GM12878 (cell line): ENCODE results near the gene POLRMT. TPM values are rescaled to one million over a fixed set of nuclear protein-coding genes. Genes with fewer than 3 reads are reported as not detected.

ENCODE experiments used
- ATAC-seq: fragments of 200-7000 bp; cut with Tn5 transposase; 3 replicates; pipeline ENCODE4 v1.9.1; 2020; ENCODE audit warnings: mild to moderate bottlenecking, moderate library complexity
- BruUV-seq: library from RNA; stranded (reverse); fragments of 400-500 nt; replicated peaks from 2 replicates; lab custom pipeline; 2021; lab: Mats Ljungman, UMichigan
- CTCF ChIA-PET: fragments of 300-600 bp; sonication (Branson Sonifier 250); formaldehyde crosslinking; extraction: SDS; loops from one replicate; lab custom pipeline; 2021; ENCODE audit warnings: inconsistent platforms; lab: Yijun Ruan, JAX
- POLR2A ChIA-PET: fragments of 350-600 bp; formaldehyde crosslinking; extraction: SDS; loops from one replicate; lab custom pipeline; 2021; ENCODE audit warnings: inconsistent platforms; lab: Charles Lee
- RAD21 ChIA-PET: fragments of 300-600 bp; sonication (Branson Sonifier 250); formaldehyde crosslinking; loops from one replicate; lab custom pipeline; 2023; ENCODE audit warnings: antibody characterized with exemption; ENCODE audit not compliant: unreplicated experiment; lab: Charles Lee
- SMC1A ChIA-PET: fragments of 300-600 bp; sonication (Branson Sonifier 250); formaldehyde crosslinking; loops from one replicate; lab custom pipeline; 2023; ENCODE audit not compliant: unreplicated experiment, uncharacterized antibody; lab: Charles Lee
- DNase-seq: peaks from one replicate; pipeline ENCODE4 v3.0.0-alpha.2; 2011; ENCODE audit warnings: low read depth, low spot score
- FAIRE-seq: peaks from 3 replicates; lab custom pipeline; 2011; peaks lifted over from hg19 to GRCh38; lab: Jason Lieb, UNC
- H2AFZ ChIP-seq: 2 replicates; pipeline ENCODE4 v1.6.0; 2011; ENCODE audit warnings: low read depth, low read length, control low read depth; ENCODE audit not compliant: control insufficient read depth
- H3K27ac ChIP-seq: 2 replicates; pipeline ENCODE4 v1.5.1; 2011; ENCODE audit warnings: control low read depth; ENCODE audit not compliant: control insufficient read depth, insufficient read depth
- H3K27me3 ChIP-seq, 2 experiments: replicated peaks in 1 of 2; 2 replicates each; pipeline versions ENCODE4 v1.6.0 to v1.6.1; 2011; ENCODE audit warnings: low read length in 1 of 2; ENCODE audit not compliant: control insufficient read depth in 2 of 2, insufficient read depth in 2 of 2
- H3K36me3 ChIP-seq, 2 experiments: 2 replicates each; pipeline ENCODE4 v1.5.1; 2011; ENCODE audit warnings: low read length in 1 of 2; ENCODE audit not compliant: control insufficient read depth in 2 of 2, insufficient read depth in 2 of 2
- H3K4me1 ChIP-seq: 2 replicates; pipeline ENCODE4 v1.6.1; 2011; ENCODE audit warnings: mild to moderate bottlenecking, low read length, moderate library complexity, mixed read lengths; ENCODE audit not compliant: control insufficient read depth, insufficient read depth
- H3K4me2 ChIP-seq: 2 replicates; pipeline ENCODE4 v1.6.0; 2011; ENCODE audit warnings: control low read depth; ENCODE audit not compliant: control insufficient read depth, insufficient read depth
- H3K4me3 ChIP-seq: fragments of 200-600 bp; sonication (generic); 2 replicates; pipeline ENCODE4 v1.5.1; 2016
- H3K79me2 ChIP-seq: 2 replicates; pipeline ENCODE4 v1.6.0; 2011; ENCODE audit warnings: low read length; ENCODE audit not compliant: control insufficient read depth, insufficient read depth
- H3K9ac ChIP-seq: 2 replicates; pipeline ENCODE4 v1.8.0; 2011; ENCODE audit warnings: low read length, control low read depth, mixed read lengths; ENCODE audit not compliant: control insufficient read depth, insufficient read depth
- H3K9me3 ChIP-seq: replicated peaks from 3 replicates; pipeline ENCODE4 v1.5.1; 2011; ENCODE audit warnings: mild to moderate bottlenecking, low read length; ENCODE audit not compliant: control insufficient read depth, insufficient read depth
- H4K20me1 ChIP-seq: 2 replicates; pipeline ENCODE4 v1.6.0; 2011; ENCODE audit not compliant: control insufficient read depth, insufficient read depth
- BHLHE40 ChIP-seq, 2 experiments: fragments of 450-650 bp in 1 of 2; IDR thresholded peaks; 2 replicates each; pipeline ENCODE4 v1.6.1; 2011 to 2017; ENCODE audit warnings: low read depth in 2 of 2, borderline replicate concordance in 1 of 2, improper control_type of control experiment in 1 of 2, low read length in 1 of 2, mild to moderate bottlenecking in 1 of 2
- CTCF ChIP-seq, 3 experiments: IDR thresholded peaks in 2 of 3; conservative IDR thresholded peaks in 1 of 3; 2 replicates each; pipeline ENCODE4 v1.5.1; 2011; ENCODE audit warnings: low read depth in 3 of 3, low read length in 3 of 3, mild to moderate bottlenecking in 3 of 3, control low read depth in 2 of 3, moderate library complexity in 2 of 3, inconsistent platforms in 1 of 3, mixed read lengths in 1 of 3; ENCODE audit not compliant: control insufficient read depth in 2 of 3, insufficient read depth in 1 of 3; ENCODE audit errors: extremely low read depth in 1 of 3
- GATAD2B ChIP-seq: fragments of 450-650 bp; conservative IDR thresholded peaks from 2 replicates; pipeline ENCODE4 v1.6.1; 2017; ENCODE audit warnings: low read depth, mild to moderate bottlenecking, moderate library complexity
- JUNB ChIP-seq: IDR thresholded peaks from 2 replicates; pipeline ENCODE4 v1.6.1; 2016; ENCODE audit warnings: antibody characterized with exemption, mild to moderate bottlenecking
- RAD21 ChIP-seq: IDR thresholded peaks from 2 replicates; pipeline ENCODE4 v1.6.1; 2011; ENCODE audit warnings: mild to moderate bottlenecking, low read depth, low read length, moderate library complexity; ENCODE audit not compliant: insufficient read depth
- RUNX3 ChIP-seq: IDR thresholded peaks from 2 replicates; pipeline ENCODE4 v1.6.1; 2012; ENCODE audit warnings: low read length, inconsistent platforms
- SIN3A ChIP-seq: IDR thresholded peaks from 2 replicates; pipeline ENCODE4 v1.6.1; 2012; ENCODE audit warnings: low read depth, low read length, improper control_type of control experiment
- SMC3 ChIP-seq: IDR thresholded peaks from 2 replicates; pipeline ENCODE4 v1.6.1; 2011; ENCODE audit warnings: low read length, improper control_type of control experiment, borderline replicate concordance
- STAT1 ChIP-seq: fragments of 450-650 bp; conservative IDR thresholded peaks from 2 replicates; pipeline ENCODE4 v1.6.1; 2014; ENCODE audit warnings: antibody characterized with exemption, mild to moderate bottlenecking
- SUZ12 ChIP-seq: fragments of 200-600 bp; sonication (generic); IDR thresholded peaks from one replicate; pipeline ENCODE4 v1.6.1; 2018; ENCODE audit warnings: antibody characterized with exemption, mild to moderate bottlenecking; ENCODE audit not compliant: unreplicated experiment
- YY1 ChIP-seq: IDR thresholded peaks from 2 replicates; pipeline ENCODE4 v1.6.1; 2011; ENCODE audit warnings: low read depth, mild to moderate bottlenecking, low read length
- ZNF274 ChIP-seq: IDR thresholded peaks from one replicate; pipeline ENCODE4 v1.8.0; 2011; ENCODE audit not compliant: insufficient read length, insufficient read depth
- WGBS: methylation state at CpG from one replicate; pipeline ENCODE4 v1.1.6; 2016; ENCODE audit warnings: low lambda C conversion rate; ENCODE audit not compliant: insufficient replicate concordance, insufficient coverage; ENCODE audit errors: missing lambda C conversion rate; 5-methylcytosine and 5-hydroxymethylcytosine counted together
- in situ Hi-C: fragments of 300-500 bp; cut with MboI; formaldehyde crosslinking; loops from 9 replicates; pipeline ENCODE4 v1.14.3; 2018; ENCODE audit warnings: mixed read lengths
- intact Hi-C: fragments of 100-400 bp; cut with micrococcal nuclease; formaldehyde crosslinking; loops from one replicate; pipeline ENCODE4 v1.14.2; 2022; ENCODE audit not compliant: unreplicated experiment
- polyA plus RNA-seq, 11 experiments: library from polyadenylated mRNA; depleted of rRNA in 4 of 11; unstranded in 6 of 11; stranded (reverse) in 5 of 11; fragments of >200 nt; fragmentation: Nextera tagmentation in 4 of 11; fragmentation: Illumina TruSeq in 1 of 11; extraction: Ambion mirVana in 4 of 11; extraction: Trizol in 1 of 11; gene quantifications; 1 replicate in 1 of 11; 2 replicates in 10 of 11; pipeline versions ENCODE4 v1.2.1 to v1.2.3, GENCODE V29; 2011 to 2016; ENCODE audit warnings: inconsistent platforms in 2 of 11, missing spikeins in 2 of 11, low read depth in 1 of 11
- total RNA-seq, 4 experiments: library from RNA; depleted of rRNA in 3 of 4; stranded (reverse); fragments of >200 nt in 3 of 4; fragmentation: Illumina TruSeq in 1 of 4; extraction: Trizol in 1 of 4; gene quantifications; 2 replicates each; pipeline versions ENCODE4 v1.2.1 to v1.2.3, GENCODE V29; 2013 to 2021

The POLRMT gene
- total and polyA plus RNA-seq, 10 of the 15 experiments (the other 5 are each of a cell fraction or from before 2014, with no cell fraction given), result 9.9 to 57.6 (median 34.6) TPM

GRCh38 chr19:588093-588740 is 45.1 kb downstream of the POLRMT start:
- Histone ChIP-seq H3K9ac (no peak overlapping the region), H3K36me3 (peaks cover 0 to 4% of the 10 kb centered on the region in 2 experiments; a peak in 2 of 4 replicates), H3K27ac (no peak overlapping the region), H3K27me3 (peaks cover 4 to 9% of the 10 kb centered on the region in 2 experiments), H2AFZ (no peak overlapping the region), H3K4me3 (no peak overlapping the region), H3K4me2 (no peak overlapping the region), H3K79me2 (no peaks in the 10 kb centered on the region), H4K20me1 (no peaks in the 10 kb centered on the region), H3K9me3 (no peaks in the 10 kb centered on the region), H3K4me1 (no peaks in the 10 kb centered on the region)
- in situ Hi-C loops, result loop anchor here (5.0 kb wide), 1 partner anchor 144 kb away; no protein-coding TSS in a partner anchor
- peak; percentile 58 for ATAC-seq
- intact Hi-C loops, result loop anchor here (5.0 kb wide), 1 partner anchor 144 kb away; no protein-coding TSS in a partner anchor
- SMC1A ChIA-PET, result no interaction called here
- FAIRE-seq, result no peak
- POLR2A ChIA-PET, result no interaction called here
- 1% methylated on average over 34 of the region's 41 CpGs for whole genome bisulfite sequencing
- no TSS peak for BruUV-seq
- CTCF ChIA-PET, result interaction anchor here (1.2 kb wide), 1 partner anchor 146 kb away, joined by 3 read pairs; no protein-coding TSS in a partner anchor
- DNase-seq, result no peak
- RAD21 ChIA-PET, result interaction anchor here (1.1 kb wide), 1 partner anchor 14 kb away, joined by 5 read pairs; no protein-coding TSS in a partner anchor
- peak; percentile 80 for TF ChIP-seq SUZ12
- TF ChIP-seq ZNF274, result no peak
- TF ChIP-seq GATAD2B, result peak; percentile 48; the same call in 1 of the 2 replicates
- TF ChIP-seq YY1, result 0 out of 2 replicates have a peak, but pooled peaks have one; percentile 11
- TF ChIP-seq SMC3, result peak; percentile 31; the same call in 1 of the 2 replicates
- TF ChIP-seq BHLHE40 (IDR thresholded peaks at IDR 0.05; ENCODE audit: borderline replicate concordance in 1 of 2, low read depth in 2 of 2, low read length in 1 of 2), result peak in 1 of 2 experiments; percentile 64; a peak in 1 of 4 replicates
- TF ChIP-seq JUNB, result no peak
- no peak for TF ChIP-seq SIN3A
- no peak for TF ChIP-seq STAT1
- TF ChIP-seq CTCF (IDR thresholded peaks at IDR 0.05 in 2 of 3, conservative IDR thresholded peaks at IDR 0.05 in 1 of 3; ENCODE audit: control insufficient read depth in 2 of 3, extremely low read depth in 1 of 3, insufficient read depth in 1 of 3, low read depth in 3 of 3, low read length in 3 of 3), result peak; percentile 32 to 50 (median 40); a peak in 5 of 6 replicates
- peak; percentile 27; the same call in 1 of the 2 replicates for TF ChIP-seq RAD21
- TF ChIP-seq RUNX3, result peak; percentile 41
